HepG2 (cell line): ENCODE measurements around the gene MAP3K20. TPM values are rescaled to one million over a fixed set of nuclear protein-coding genes. Genes with fewer than 3 reads are reported as not detected.

Experiments used
- ATAC-seq: fragments of 200-7000 bp; cut with Tn5 transposase; 3 replicates; pipeline ENCODE4 v1.9.1; 2020; ENCODE audit warnings: mild to moderate bottlenecking, moderate library complexity
- BruUV-seq: library from RNA; stranded (reverse); fragments of 400-500 nt; replicated peaks from 2 replicates; lab custom pipeline; 2021; lab: Mats Ljungman, UMichigan
- CTCF ChIA-PET: fragments of 300-600 bp; formaldehyde crosslinking; extraction: SDS; loops from one replicate; lab custom pipeline; 2021; ENCODE audit warnings: low total read pairs, inconsistent platforms, low intra/inter-chr PET ratio; lab: Yijun Ruan, JAX
- POLR2A ChIA-PET: fragments of 350-600 bp; sonication (Branson Sonifier 250); formaldehyde crosslinking; loops from one replicate; lab custom pipeline; 2020; ENCODE audit warnings: antibody characterized with exemption, inconsistent platforms; lab: Yijun Ruan, JAX
- DNase-seq: peaks from one replicate; pipeline ENCODE4 v3.0.0-alpha.2; 2015; ENCODE audit warnings: low spot score
- FAIRE-seq: peaks from 3 replicates; lab custom pipeline; 2011; peaks lifted over from hg19 to GRCh38; lab: Jason Lieb, UNC
- H2AFZ ChIP-seq: one replicate; pipeline ENCODE4 v1.6.1; 2011; ENCODE audit warnings: low read length, inconsistent platforms
- H3K27ac ChIP-seq: fragments of 300-600 bp; 3 replicates; pipeline ENCODE4 v1.8.0; 2011; ENCODE audit warnings: mixed run types, mild to moderate bottlenecking, mixed read lengths, low read length, inconsistent platforms; ENCODE audit not compliant: insufficient read depth; ENCODE audit errors: extremely low read length
- H3K27me3 ChIP-seq, 2 experiments: fragments of 200-600 bp in 1 of 2; 2 replicates in 1 of 2; 3 replicates in 1 of 2; pipeline versions ENCODE4 v1.6.0 to v1.8.0; 2011; ENCODE audit warnings: low read length in 2 of 2, mild to moderate bottlenecking in 2 of 2, moderate library complexity in 2 of 2, inconsistent platforms in 1 of 2; ENCODE audit not compliant: insufficient read depth in 2 of 2, control insufficient read depth in 1 of 2
- H3K36me3 ChIP-seq, 2 experiments: fragments of 200-600 bp in 1 of 2; replicated peaks in 1 of 2; 2 replicates in 1 of 2; 3 replicates in 1 of 2; pipeline versions ENCODE4 v1.5.1 to v1.8.0; 2011; ENCODE audit warnings: low read length in 2 of 2, inconsistent platforms in 1 of 2; ENCODE audit not compliant: insufficient read depth in 2 of 2, control insufficient read depth in 1 of 2
- H3K4me1 ChIP-seq: 2 replicates; pipeline ENCODE4 v1.5.1; 2012; ENCODE audit warnings: low read length, inconsistent platforms; ENCODE audit not compliant: insufficient read depth
- H3K4me2 ChIP-seq: 2 replicates; pipeline ENCODE4 v1.6.0; 2011; ENCODE audit warnings: low read depth, low read length, inconsistent platforms
- H3K4me3 ChIP-seq, 3 experiments: fragments of 200-600 bp in 1 of 3; sonication (generic), shearing (Covaris generic) in 1 of 3; replicated peaks in 1 of 3; 2 replicates each; pipeline ENCODE4 v1.5.1; 2011 to 2016; ENCODE audit warnings: low read length in 3 of 3, inconsistent platforms in 2 of 3, low read depth in 2 of 3, mild to moderate bottlenecking in 2 of 3, control low read depth in 1 of 3, mixed read lengths in 1 of 3; ENCODE audit not compliant: insufficient read depth in 1 of 3
- H3K79me2 ChIP-seq: one replicate; pipeline ENCODE4 v1.6.1; 2011; ENCODE audit warnings: low read length, inconsistent platforms; ENCODE audit not compliant: insufficient read depth
- H3K9ac ChIP-seq: 2 replicates; pipeline ENCODE4 v1.6.0; 2011; ENCODE audit warnings: mild to moderate bottlenecking, low read depth, low read length, inconsistent platforms; ENCODE audit not compliant: insufficient read depth
- H3K9me3 ChIP-seq: 2 replicates; pipeline ENCODE4 v1.5.1; 2012; ENCODE audit warnings: mild to moderate bottlenecking, low read length
- H4K20me1 ChIP-seq: 2 replicates; pipeline ENCODE4 v1.6.0; 2011; ENCODE audit warnings: inconsistent platforms, mild to moderate bottlenecking, low read length, moderate library complexity; ENCODE audit not compliant: insufficient read depth
- ARNT ChIP-seq: fragments of 450-650 bp; IDR thresholded peaks from 2 replicates; pipeline ENCODE4 v1.6.1; 2017
- DPF2 ChIP-seq: sonication (generic); formaldehyde crosslinking; IDR thresholded peaks from 2 replicates; pipeline ENCODE4 v1.4.0; 2020; ENCODE audit warnings: mild to moderate bottlenecking, low read depth, missing genetic modification reagents, borderline replicate concordance
- ETV6 ChIP-seq: sonication (generic); formaldehyde crosslinking; conservative IDR thresholded peaks from 2 replicates; pipeline ENCODE4 v1.4.0; 2020; ENCODE audit warnings: missing genetic modification reagents
- IKZF4 ChIP-seq: sonication (generic); formaldehyde crosslinking; IDR thresholded peaks from 2 replicates; pipeline ENCODE4 v1.5.1; 2020; ENCODE audit warnings: borderline replicate concordance, mild to moderate bottlenecking, low read depth, missing genetic modification reagents; ENCODE audit errors: not compliant biosample characterization
- MED1 ChIP-seq: sonication (generic); formaldehyde crosslinking; IDR thresholded peaks from 2 replicates; pipeline ENCODE4 v1.4.0; 2020; ENCODE audit warnings: missing genetic modification reagents
- RFX5 ChIP-seq: IDR thresholded peaks from 2 replicates; pipeline ENCODE4 v1.6.1; 2011; ENCODE audit warnings: low read depth, low read length, improper control_type of control experiment
- STAT5B ChIP-seq: sonication (generic); formaldehyde crosslinking; IDR thresholded peaks from 2 replicates; pipeline ENCODE4 v1.4.0; 2020; ENCODE audit warnings: missing genetic modification reagents
- TEAD2 ChIP-seq: sonication (generic); formaldehyde crosslinking; IDR thresholded peaks from 2 replicates; pipeline ENCODE4 v1.9.0; 2021; ENCODE audit warnings: missing genetic modification reagents
- ZNF264 ChIP-seq: sonication (generic); formaldehyde crosslinking; IDR thresholded peaks from 2 replicates; pipeline ENCODE4 v1.4.0; 2020; ENCODE audit warnings: missing genetic modification reagents
- ZNF367 ChIP-seq: sonication (generic); formaldehyde crosslinking; IDR thresholded peaks from 2 replicates; pipeline ENCODE4 v1.4.0; 2020; ENCODE audit warnings: missing genetic modification reagents, borderline replicate concordance
- ZNF567 ChIP-seq: sonication (generic); formaldehyde crosslinking; IDR thresholded peaks from 2 replicates; pipeline ENCODE4 v1.8.1; 2023; ENCODE audit warnings: mild to moderate bottlenecking, missing genetic modification reagents, borderline replicate concordance
- ZNF678 ChIP-seq: sonication (generic); formaldehyde crosslinking; IDR thresholded peaks from 2 replicates; pipeline ENCODE4 v1.4.0; 2020; ENCODE audit warnings: mild to moderate bottlenecking, missing genetic modification reagents
- ZZZ3 ChIP-seq: sonication (generic); formaldehyde crosslinking; IDR thresholded peaks from 2 replicates; pipeline ENCODE4 v1.4.0; 2020; ENCODE audit warnings: missing genetic modification reagents, mild to moderate bottlenecking, borderline replicate concordance
- WGBS: methylation state at CpG from one replicate; pipeline ENCODE4 v1.1.6; 2017; ENCODE audit warnings: low lambda C conversion rate; 5-methylcytosine and 5-hydroxymethylcytosine counted together
- in situ Hi-C: cut with HindIII; loops from 2 replicates; pipeline ENCODE4 v1.10.0; 2017; ENCODE audit warnings: low pct_unique_long_range_greater_than_20kb; ENCODE audit not compliant: extremely low pct_ligation_motif_present
- intact Hi-C: fragments of 100-400 bp; cut with micrococcal nuclease; formaldehyde crosslinking; loops from one replicate; pipeline ENCODE4 v1.10.0; 2022; ENCODE audit not compliant: unreplicated experiment
- polyA plus RNA-seq, 8 experiments: library from polyadenylated mRNA; depleted of rRNA in 3 of 8; stranded (reverse) in 7 of 8; unstranded in 1 of 8; fragments of >200 nt; fragmentation: Illumina TruSeq in 4 of 8; extraction: Trizol in 4 of 8; gene quantifications; 2 replicates each; pipeline versions ENCODE4 v1.2.1 to v1.2.3, GENCODE V29; 2011 to 2016; ENCODE audit warnings: low read depth in 4 of 8, missing spikeins in 1 of 8, mixed read lengths in 1 of 8; ENCODE audit not compliant: insufficient read depth in 1 of 8
- total RNA-seq, 5 experiments: library from RNA; depleted of rRNA; stranded (reverse); fragments of >200 nt; fragmentation: Illumina TruSeq; extraction: Trizol; gene quantifications; 2 replicates each; pipeline ENCODE4 v1.2.3, GENCODE V29; 2016; ENCODE audit warnings: low read depth in 1 of 5
- TF ChIP-seq, protein P1 (sequence below): sonication (generic); formaldehyde crosslinking; IDR thresholded peaks from 2 replicates; pipeline ENCODE4 v1.5.0; 2020; ENCODE audit warnings: mild to moderate bottlenecking, low read depth, missing genetic modification reagents, borderline replicate concordance

MAP3K20 gene
- total and polyA plus RNA-seq, 2 of the 13 experiments (the other 11 are each of a cell fraction or from before 2014, with no cell fraction given) = 5.2 to 13.5 TPM

DNA sequence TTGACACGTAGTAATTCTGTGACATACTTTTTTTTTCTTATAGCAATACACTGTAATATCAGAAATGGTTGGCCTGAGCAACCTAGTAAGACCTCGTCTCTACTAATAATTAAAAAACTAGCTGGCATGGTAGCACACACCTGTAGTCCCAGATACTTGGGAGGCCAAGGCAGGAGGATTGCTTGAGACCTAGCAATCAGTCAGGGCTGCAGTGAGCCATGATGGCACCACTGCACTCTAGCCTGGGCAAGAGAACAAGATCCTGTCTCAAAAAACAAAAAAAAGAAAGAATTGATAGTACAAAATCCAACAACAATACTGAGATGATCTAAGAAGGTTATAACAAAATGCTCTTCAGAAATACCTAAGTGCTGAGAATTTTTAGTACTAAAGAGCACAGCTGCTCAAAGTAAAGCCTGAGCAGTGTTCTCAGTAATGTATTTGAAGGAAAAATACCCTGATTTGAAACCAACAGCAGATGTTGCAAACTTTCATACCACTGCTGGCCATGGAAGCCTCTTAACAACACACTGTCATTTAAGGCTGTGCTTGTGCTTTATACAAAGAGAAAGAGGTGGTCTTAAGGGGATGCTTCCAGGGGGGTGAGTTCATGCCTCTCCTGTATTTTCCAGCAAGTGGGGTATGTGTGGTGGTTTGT, 146.4 kb downstream of the MAP3K20 start (continued):
- no peak for TF ChIP-seq IKZF4 (CRISPR knock-in tag)
- no peak for TF ChIP-seq ZNF567 (CRISPR knock-in tag)
- no peak for TF ChIP-seq ZNF264 (CRISPR knock-in tag)
- TF ChIP-seq ETV6 (CRISPR knock-in tag) = no peak
- TF ChIP-seq ARNT = no peak
- no peak for TF ChIP-seq ZNF367
- TF ChIP-seq TEAD2 = no peak
- TF ChIP-seq, all 625 proteins: peak for 0

DNA sequence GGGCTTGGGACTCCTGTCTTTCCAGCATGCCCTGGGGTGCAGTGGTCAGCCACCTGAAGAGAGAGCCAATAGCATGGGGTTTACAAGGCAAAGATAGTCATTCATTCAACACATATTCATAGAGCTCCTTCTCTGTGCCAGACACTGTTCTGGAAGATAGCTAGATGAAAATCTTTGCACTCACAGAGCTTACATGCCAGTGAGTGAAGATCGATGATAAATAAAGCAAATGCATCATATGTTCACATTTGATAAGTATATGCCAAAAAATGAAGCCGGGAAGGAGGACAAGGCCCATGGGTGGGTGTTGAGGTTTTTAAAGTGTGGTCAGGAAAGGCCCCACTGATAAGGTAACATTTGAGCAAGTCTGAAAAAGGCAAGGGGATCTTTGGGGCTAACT, 148.2 kb downstream of the MAP3K20 start:
- TF ChIP-seq DPF2 (no peak), MED1 (CRISPR knock-in tag) (no peak), ZNF678 (CRISPR knock-in tag) (no peak), RFX5 (no peak), STAT5B (CRISPR knock-in tag) (no peak), ZZZ3 (CRISPR knock-in tag) (no peak)
- TF ChIP-seq, protein P1, sequence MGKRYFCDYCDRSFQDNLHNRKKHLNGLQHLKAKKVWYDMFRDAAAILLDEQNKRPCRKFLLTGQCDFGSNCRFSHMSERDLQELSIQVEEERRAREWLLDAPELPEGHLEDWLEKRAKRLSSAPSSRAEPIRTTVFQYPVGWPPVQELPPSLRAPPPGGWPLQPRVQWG (CRISPR knock-in tag) = no peak
- in situ Hi-C loops (no loop called here), intact Hi-C loops (loop anchor here (10.0 kb wide), 1 partner anchor 131 kb away; the partner anchor contains the start of gene CDCA7)
- H3K36me3 ChIP-seq = no peaks in the 10 kb centered on the region
- H3K27me3 ChIP-seq = no peaks in the 10 kb centered on the region
- FAIRE-seq = no peak
- H3K4me2 ChIP-seq = no peak overlapping the region
- H3K4me1 ChIP-seq = peaks cover 25% of the 10 kb centered on the region
- ChIA-PET CTCF (no interaction called here), POLR2A (no interaction called here)
- no peak for ATAC-seq
- no peak overlapping the region for H2AFZ ChIP-seq
- WGBS = 96% methylated on average over 2 of the region's 2 CpGs
- H3K9me3 ChIP-seq = no peaks in the 10 kb centered on the region
- no peaks in the 10 kb centered on the region for H3K79me2 ChIP-seq
- H3K27ac ChIP-seq = no peak overlapping the region
- no peak overlapping the region for H3K9ac ChIP-seq
- H4K20me1 ChIP-seq = no peaks in the 10 kb centered on the region
- H3K4me3 ChIP-seq = no peak overlapping the region
- no TSS peak for BruUV-seq
- DNase-seq = no peak
